Endothelial cell of umbilical vein (primary cell): ENCODE results near the gene KRT79. TPM values are rescaled to one million over a fixed set of nuclear protein-coding genes. Genes with fewer than 3 reads are reported as not detected.

Experiments used
- BruUV-seq: library from RNA; stranded (reverse); fragments of 400-500 nt; replicated peaks from 2 replicates; lab custom pipeline; 2021; lab: Mats Ljungman, UMichigan
- CTCF ChIA-PET: fragments of 300-600, 350-600 bp; sonication (Branson Sonifier 250); formaldehyde crosslinking; loops from one replicate; lab custom pipeline; 2021; ENCODE audit warnings: antibody characterized with exemption, inconsistent platforms; lab: Charles Lee
- POLR2A ChIA-PET: fragments of 300-600, 350-600 bp; sonication (Branson Sonifier 250); formaldehyde crosslinking; loops from one replicate; lab custom pipeline; 2021; ENCODE audit warnings: antibody characterized with exemption, inconsistent platforms; lab: Charles Lee
- DNase-seq: peaks from one replicate; pipeline ENCODE4 v3.0.0-alpha.2; 2011; ENCODE audit warnings: low read depth, low spot score
- FAIRE-seq: peaks from 2 replicates; lab custom pipeline; 2011; peaks lifted over from hg19 to GRCh38; lab: Jason Lieb, UNC
- H2AFZ ChIP-seq: 2 replicates; pipeline ENCODE4 v1.6.0; 2012; ENCODE audit warnings: low read depth, low read length, control low read depth, inconsistent platforms
- H3K27ac ChIP-seq: 2 replicates; pipeline ENCODE4 v1.5.1; 2011; ENCODE audit warnings: low read depth, mild to moderate bottlenecking, control low read depth, low read length, moderate library complexity; ENCODE audit not compliant: insufficient read depth
- H3K27me3 ChIP-seq, 2 experiments: 2 replicates each; pipeline versions ENCODE4 v1.6.0 to v1.6.1; 2011; ENCODE audit warnings: low read length in 2 of 2, mixed read lengths in 1 of 2; ENCODE audit not compliant: control insufficient read depth in 2 of 2, insufficient read depth in 2 of 2
- H3K36me3 ChIP-seq, 2 experiments: 2 replicates in 1 of 2; 3 replicates in 1 of 2; pipeline ENCODE4 v1.5.1; 2011; ENCODE audit warnings: low read length in 2 of 2, mild to moderate bottlenecking in 1 of 2, moderate library complexity in 1 of 2; ENCODE audit not compliant: control insufficient read depth in 2 of 2, insufficient read depth in 2 of 2; ENCODE audit errors: extremely low read depth in 1 of 2
- H3K4me1 ChIP-seq: 3 replicates; pipeline ENCODE4 v1.5.1; 2011; ENCODE audit warnings: mild to moderate bottlenecking, low read length; ENCODE audit not compliant: control insufficient read depth, insufficient read depth; ENCODE audit errors: extremely low read depth
- H3K4me2 ChIP-seq: 2 replicates; pipeline ENCODE4 v1.6.1; 2011; ENCODE audit warnings: low read length, control low read depth, mixed read lengths; ENCODE audit not compliant: insufficient read depth
- H3K4me3 ChIP-seq, 3 experiments: fragments of 200-600 bp in 1 of 3; sonication (generic), shearing (Covaris generic) in 1 of 3; replicated peaks in 1 of 3; 2 replicates each; pipeline ENCODE4 v1.5.1; 2011 to 2016; ENCODE audit warnings: control low read depth in 3 of 3, low read length in 3 of 3, mild to moderate bottlenecking in 2 of 3, inconsistent platforms in 1 of 3, low read depth in 1 of 3, moderate library complexity in 1 of 3; ENCODE audit not compliant: insufficient read depth in 1 of 3
- H3K79me2 ChIP-seq: 2 replicates; pipeline ENCODE4 v1.6.0; 2012; ENCODE audit warnings: low read length, inconsistent platforms; ENCODE audit not compliant: control insufficient read depth, insufficient read depth
- H3K9ac ChIP-seq: replicated peaks from 2 replicates; pipeline ENCODE3; 2011; ENCODE audit warnings: low read length, control low read depth; ENCODE audit not compliant: insufficient read depth; ENCODE audit errors: extremely low read depth
- H3K9me1 ChIP-seq: replicated peaks from 3 replicates; pipeline ENCODE4 v1.6.0; 2011; ENCODE audit warnings: mild to moderate bottlenecking, low read length; ENCODE audit not compliant: control insufficient read depth, insufficient read depth; ENCODE audit errors: extremely low read depth
- H3K9me3 ChIP-seq: replicated peaks from 2 replicates; pipeline ENCODE4 v1.5.1; 2012; ENCODE audit warnings: low read length, inconsistent platforms; ENCODE audit not compliant: control insufficient read depth, insufficient read depth
- H4K20me1 ChIP-seq: replicated peaks from 2 replicates; pipeline ENCODE3; 2011; ENCODE audit warnings: mild to moderate bottlenecking, low read length; ENCODE audit not compliant: control insufficient read depth, insufficient read depth; ENCODE audit errors: extremely low read depth
- CTCF ChIP-seq, 2 donors: IDR thresholded peaks; 1 replicate in 1 of 2; 2 replicates in 1 of 2; pipeline ENCODE4 v1.5.1; 2011; ENCODE audit warnings: low read length in 2 of 2, mild to moderate bottlenecking in 2 of 2, moderate library complexity in 2 of 2, control low read depth in 1 of 2, inconsistent platforms in 1 of 2, low read depth in 1 of 2; ENCODE audit not compliant: insufficient read depth in 1 of 2; ENCODE audit errors: extremely low read depth in 1 of 2
- EZH2 ChIP-seq: IDR thresholded peaks from 2 replicates; pipeline ENCODE4 v1.6.1; 2012; ENCODE audit warnings: borderline replicate concordance, low read depth, mild to moderate bottlenecking, moderate library complexity, low read length, inconsistent platforms; ENCODE audit not compliant: severe bottlenecking
- FOS ChIP-seq: IDR thresholded peaks from 2 replicates; pipeline ENCODE4 v1.6.1; 2011; ENCODE audit warnings: mild to moderate bottlenecking, low read length, moderate library complexity, borderline replicate concordance; ENCODE audit not compliant: insufficient read depth
- GATA2 ChIP-seq: IDR thresholded peaks from 2 replicates; pipeline ENCODE4 v1.7.0; 2011; ENCODE audit warnings: low read depth, mild to moderate bottlenecking, moderate library complexity, mixed read lengths, low read length; ENCODE audit not compliant: insufficient read length, insufficient read depth
- JUN ChIP-seq: IDR thresholded peaks from 2 replicates; pipeline ENCODE4 v1.6.1; 2011; ENCODE audit warnings: borderline replicate concordance, low read depth; ENCODE audit not compliant: insufficient read length, insufficient read depth
- MAX ChIP-seq: IDR thresholded peaks from 2 replicates; pipeline ENCODE4 v1.6.1; 2011; ENCODE audit not compliant: insufficient read depth, insufficient read length
- MYC ChIP-seq: IDR thresholded peaks from one replicate; pipeline ENCODE4 v1.6.1; 2011; ENCODE audit warnings: mild to moderate bottlenecking, low read depth, low read length
- POLR2A ChIP-seq: IDR thresholded peaks from 2 replicates; pipeline ENCODE4 v1.6.1; 2012; ENCODE audit warnings: low read depth, mild to moderate bottlenecking, control low read depth, low read length
- POLR2AphosphoS5 ChIP-seq: IDR thresholded peaks from 2 replicates; pipeline ENCODE4 v1.6.1; 2012; ENCODE audit warnings: low read depth, mild to moderate bottlenecking, control low read depth, low read length, moderate library complexity; ENCODE audit not compliant: insufficient read depth
- dilution Hi-C: fragments of 300-500 bp; cut with MboI; formaldehyde crosslinking; loops from one replicate; pipeline ENCODE4 v1.15.0; 2019; ENCODE audit warnings: low sequenced_read_pairs; ENCODE audit not compliant: extremely low pct_ligation_motif_present
- intact Hi-C: fragments of 100-400 bp; cut with micrococcal nuclease; formaldehyde crosslinking; loops from one replicate; pipeline ENCODE4 v1.10.0; 2022
- polyA plus RNA-seq, 4 experiments: library from polyadenylated mRNA; depleted of rRNA in 3 of 4; stranded (reverse) in 3 of 4; unstranded in 1 of 4; fragments of >200 nt; gene quantifications; 2 replicates each; pipeline versions ENCODE4 v1.2.1 to v1.2.3, GENCODE V29; 2011 to 2012; ENCODE audit warnings: missing spikeins in 1 of 4
- total RNA-seq: library from RNA; stranded (reverse); gene quantifications from 2 replicates; pipeline ENCODE4 v1.2.3, GENCODE V29; 2021

Gene KRT79
- total and polyA plus RNA-seq, 2 donors (not counting 3 experiments of a cell fraction or from before 2014, with no cell fraction given): not detected

- no peak overlapping the region for H3K4me3 ChIP-seq
- FAIRE-seq: no peak
- no peaks in the 10 kb centered on the region for H3K36me3 ChIP-seq
- TF ChIP-seq MAX (peak; percentile 33), CTCF (IDR thresholded peaks at IDR 0.05; ENCODE audit: extremely low read depth in 1 of 2, insufficient read depth in 1 of 2, low read depth in 1 of 2, low read length in 2 of 2) (no peak)
- H3K4me1 ChIP-seq: no peaks in the 10 kb centered on the region
- H3K4me2 ChIP-seq: no peak overlapping the region
- H3K79me2 ChIP-seq: no peaks in the 10 kb centered on the region
- intact Hi-C loops: loop anchor here (10.0 kb wide), 1 partner anchor 173 kb away; no protein-coding TSS in a partner anchor
- BruUV-seq: no TSS peak
- no peak overlapping the region for H3K27ac ChIP-seq
- dilution Hi-C loops: no loop called here
- H2AFZ ChIP-seq: peak overlapping the region; percentile 65
- ChIA-PET CTCF (interaction anchor here (0.6 to 7.8 kb wide), 6 partner anchors 12 to 721 kb away, joined by 3 to 120 read pairs (median 6); no protein-coding TSS in a partner anchor), POLR2A (no interaction called here)
- no peaks in the 10 kb centered on the region for H3K27me3 ChIP-seq
- no peaks in the 10 kb centered on the region for H3K9me3 ChIP-seq
- no peak overlapping the region for H3K9ac ChIP-seq
- peak; percentile 42 for DNase-seq
- H3K9me1 ChIP-seq: no peaks in the 10 kb centered on the region
- H4K20me1 ChIP-seq: no peaks in the 10 kb centered on the region
These were observed 33.5 kb upstream of the KRT79 start for GRCh38 chr12:52867642-52868041.

GRCh38 chr12:52867152-52867551, 33.0 kb upstream of the KRT79 start:
- no peak for TF ChIP-seq POLR2A
- TF ChIP-seq CTCF (IDR thresholded peaks at IDR 0.05; ENCODE audit: extremely low read depth in 1 of 2, insufficient read depth in 1 of 2, low read depth in 1 of 2, low read length in 2 of 2): no peak
- no peak for TF ChIP-seq GATA2
- no peak for TF ChIP-seq POLR2AphosphoS5
- no peak for TF ChIP-seq MYC
- no peak for TF ChIP-seq EZH2
- no peak for TF ChIP-seq FOS
- no peak for TF ChIP-seq MAX
- TF ChIP-seq JUN: no peak
- Histone ChIP-seq H3K4me3 (no peak overlapping the region), H3K4me2 (no peak overlapping the region), H3K27me3 (no peaks in the 10 kb centered on the region), H3K27ac (no peak overlapping the region), H3K4me1 (no peaks in the 10 kb centered on the region), H2AFZ (peak overlapping the region; percentile 65), H3K36me3 (no peaks in the 10 kb centered on the region), H3K9me1 (no peaks in the 10 kb centered on the region), H3K79me2 (no peaks in the 10 kb centered on the region), H4K20me1 (no peaks in the 10 kb centered on the region), H3K9me3 (no peaks in the 10 kb centered on the region), H3K9ac (no peak overlapping the region)
- intact Hi-C loops (loop anchor here (10.0 kb wide), 1 partner anchor 172 kb away; no protein-coding TSS in a partner anchor), dilution Hi-C loops (no loop called here)
- ChIA-PET CTCF (interaction anchor here (0.7 to 7.8 kb wide), 5 partner anchors 12 to 720 kb away, joined by 3 to 120 read pairs (median 10); no protein-coding TSS in a partner anchor), POLR2A (no interaction called here)
- no TSS peak for BruUV-seq
- no peak for FAIRE-seq
- DNase-seq: no peak
